ENCODE measurements around the gene ADGRF4.
A peak's percentile ranks its signal among the peaks of the same experiment; 100 is the strongest.

Gene ADGRF4

DNA sequence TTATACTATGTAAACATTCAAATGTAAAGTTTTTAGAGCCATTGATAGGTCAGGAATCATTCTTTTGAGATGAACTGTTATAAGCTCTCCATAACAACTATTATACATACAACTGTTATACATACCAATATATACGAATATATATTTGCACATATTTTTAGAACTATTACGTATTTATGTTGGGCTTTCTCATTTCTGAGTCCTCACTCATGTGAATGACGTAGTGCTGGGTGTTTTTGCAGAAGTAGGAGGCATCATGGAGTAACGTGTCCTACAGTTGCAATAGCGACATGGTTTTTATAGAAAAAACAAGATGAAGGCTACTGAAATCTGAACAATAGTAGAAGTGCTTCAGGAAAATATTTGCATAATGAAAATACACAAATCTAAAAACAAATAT, 36.4 kb upstream of the ADGRF4 start:
- TF ChIP-seq, protein P1, sequence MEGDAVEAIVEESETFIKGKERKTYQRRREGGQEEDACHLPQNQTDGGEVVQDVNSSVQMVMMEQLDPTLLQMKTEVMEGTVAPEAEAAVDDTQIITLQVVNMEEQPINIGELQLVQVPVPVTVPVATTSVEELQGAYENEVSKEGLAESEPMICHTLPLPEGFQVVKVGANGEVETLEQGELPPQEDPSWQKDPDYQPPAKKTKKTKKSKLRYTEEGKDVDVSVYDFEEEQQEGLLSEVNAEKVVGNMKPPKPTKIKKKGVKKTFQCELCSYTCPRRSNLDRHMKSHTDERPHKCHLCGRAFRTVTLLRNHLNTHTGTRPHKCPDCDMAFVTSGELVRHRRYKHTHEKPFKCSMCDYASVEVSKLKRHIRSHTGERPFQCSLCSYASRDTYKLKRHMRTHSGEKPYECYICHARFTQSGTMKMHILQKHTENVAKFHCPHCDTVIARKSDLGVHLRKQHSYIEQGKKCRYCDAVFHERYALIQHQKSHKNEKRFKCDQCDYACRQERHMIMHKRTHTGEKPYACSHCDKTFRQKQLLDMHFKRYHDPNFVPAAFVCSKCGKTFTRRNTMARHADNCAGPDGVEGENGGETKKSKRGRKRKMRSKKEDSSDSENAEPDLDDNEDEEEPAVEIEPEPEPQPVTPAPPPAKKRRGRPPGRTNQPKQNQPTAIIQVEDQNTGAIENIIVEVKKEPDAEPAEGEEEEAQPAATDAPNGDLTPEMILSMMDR (conservative IDR thresholded peaks at IDR 0.05; ENCODE audit: low read depth, low read length), result no peak
- no peak overlapping the region for H3K4me3 ChIP-seq (ENCODE audit: low read length)
- DNase-seq (ENCODE audit: low read depth), result no peak

DNA sequence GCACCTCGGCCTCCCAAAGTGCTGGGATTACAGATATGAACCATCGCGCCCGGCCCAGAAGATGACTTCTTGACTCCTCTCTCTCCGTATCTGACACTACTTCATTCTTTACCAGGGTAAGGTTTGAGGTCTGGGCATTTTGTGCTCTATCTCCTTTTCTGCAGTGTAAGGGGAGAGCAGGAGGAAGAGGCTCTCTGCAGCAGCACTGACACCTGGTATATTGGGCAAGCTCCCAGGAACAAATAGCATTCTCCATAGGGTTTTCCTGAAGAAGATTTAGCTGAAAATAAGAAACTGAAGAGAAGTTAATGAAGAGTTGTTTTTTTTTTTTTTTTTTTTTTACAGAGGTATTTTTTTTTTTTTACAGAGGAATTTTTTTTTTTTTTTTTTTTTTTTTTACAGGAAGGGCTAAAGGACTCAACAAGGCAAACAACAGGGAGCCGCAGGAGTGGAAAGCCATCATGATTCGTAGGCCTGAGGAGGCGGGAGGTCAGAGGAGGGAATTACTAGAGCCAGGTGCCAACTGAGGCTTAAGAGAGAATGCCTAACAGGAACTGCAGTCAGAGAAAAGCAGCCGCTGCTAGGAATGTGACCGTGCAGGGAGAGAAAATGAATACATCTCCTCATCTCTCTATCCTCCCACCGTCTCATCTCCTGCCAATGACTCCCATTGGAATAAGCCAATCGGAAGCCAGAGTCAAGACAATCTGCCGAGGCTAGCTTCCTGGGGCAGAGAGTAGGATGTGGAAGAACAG, 34.7 kb upstream of the ADGRF4 start:
- peak; percentile 30 for DNase-seq (ENCODE audit: low read depth)
- TF ChIP-seq, protein P1 (conservative IDR thresholded peaks at IDR 0.05; ENCODE audit: low read depth, low read length), result no peak
- no peak overlapping the region for H3K4me3 ChIP-seq (ENCODE audit: low read length)

DNA sequence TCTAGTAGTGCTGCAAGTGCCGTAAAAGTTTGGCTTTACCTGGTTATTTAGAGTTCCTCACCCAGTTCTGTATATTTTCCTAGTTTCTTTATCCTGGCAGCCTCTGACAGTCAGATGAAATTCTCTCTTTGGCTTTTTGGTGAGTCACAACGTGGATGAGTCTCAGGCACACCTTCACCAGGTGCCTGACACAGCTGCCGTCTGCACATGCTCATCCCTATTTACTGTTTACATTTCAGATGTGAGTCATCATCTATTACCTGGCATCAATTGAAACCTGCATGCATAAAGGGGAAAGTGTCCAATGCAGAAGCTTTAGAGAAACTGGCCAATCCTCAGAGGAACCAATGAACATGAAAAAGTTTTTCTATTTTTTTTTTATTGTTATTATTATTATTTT, 33.3 kb upstream of the ADGRF4 start:
- no peak overlapping the region for H3K4me3 ChIP-seq (ENCODE audit: low read length)
- no peak for DNase-seq (ENCODE audit: low read depth)
- TF ChIP-seq, protein P1 (conservative IDR thresholded peaks at IDR 0.05; ENCODE audit: low read depth, low read length), result no peak

DNA sequence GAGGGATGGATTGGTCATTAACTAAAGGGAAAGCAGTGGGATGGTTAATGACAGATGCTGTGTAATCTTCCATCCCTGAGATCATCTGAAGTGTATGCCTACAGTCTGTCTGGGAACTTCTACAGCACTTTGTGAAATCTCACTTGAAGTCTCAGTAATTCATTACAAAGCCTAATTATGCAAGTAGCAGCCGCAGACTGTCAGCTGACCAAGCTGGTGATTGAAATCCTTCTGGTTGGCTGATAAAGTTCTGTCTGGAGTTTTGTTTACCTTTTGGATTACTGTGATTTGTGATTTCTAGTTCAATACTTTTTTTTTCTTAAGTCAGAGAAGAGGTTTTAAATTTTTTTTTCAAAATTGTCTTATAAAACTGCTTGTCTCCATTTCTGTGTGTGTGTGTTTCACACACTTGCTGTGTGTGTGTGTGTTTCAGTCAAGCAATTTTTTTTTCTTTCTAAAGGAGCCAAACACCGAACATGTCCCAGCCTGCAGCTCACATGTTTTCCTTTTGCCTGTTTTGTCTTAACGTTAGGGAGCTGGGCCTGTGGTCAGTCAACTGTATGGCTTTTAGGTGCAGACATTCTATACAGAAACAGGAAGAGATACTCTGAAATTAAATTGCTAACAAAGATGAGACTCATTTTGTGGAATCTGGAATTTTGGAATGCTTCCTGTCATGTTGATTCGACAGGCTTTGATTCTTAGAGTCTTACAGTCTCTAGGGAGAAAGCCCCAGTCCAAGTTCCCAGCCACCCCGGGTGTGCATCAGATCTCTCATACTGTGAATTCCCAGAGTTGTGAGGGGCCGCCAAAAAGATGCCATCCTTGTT, 28.5 kb upstream of the ADGRF4 start:
- DNase-seq (ENCODE audit: low read depth), result peak; percentile 77
- H3K4me3 ChIP-seq (ENCODE audit: low read length), result no peak overlapping the region
- TF ChIP-seq, protein P1 (conservative IDR thresholded peaks at IDR 0.05; ENCODE audit: low read depth, low read length), result no peak

DNA sequence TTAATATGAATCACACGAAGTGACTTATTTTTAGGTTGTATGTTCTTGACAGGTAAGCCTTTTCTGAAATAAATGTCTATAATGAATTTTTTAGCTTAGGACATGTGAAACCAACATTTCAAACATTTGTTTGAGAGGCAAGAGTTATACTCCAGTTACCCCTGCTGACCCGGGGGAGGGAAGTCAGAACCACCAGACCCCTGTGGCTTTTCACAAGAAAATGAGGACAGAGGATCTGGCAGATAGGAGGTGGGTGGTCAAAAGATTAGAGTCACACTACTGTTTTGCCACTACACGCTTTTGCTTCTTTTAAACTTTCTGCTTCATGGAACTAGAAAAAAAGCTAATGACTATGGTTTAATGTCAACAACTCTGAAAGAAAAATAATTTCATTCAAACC, 27.5 kb upstream of the ADGRF4 start:
- no peak for DNase-seq (ENCODE audit: low read depth)
- TF ChIP-seq, protein P1 (conservative IDR thresholded peaks at IDR 0.05; ENCODE audit: low read depth, low read length), result no peak
- no peak overlapping the region for H3K4me3 ChIP-seq (ENCODE audit: low read length)

DNA sequence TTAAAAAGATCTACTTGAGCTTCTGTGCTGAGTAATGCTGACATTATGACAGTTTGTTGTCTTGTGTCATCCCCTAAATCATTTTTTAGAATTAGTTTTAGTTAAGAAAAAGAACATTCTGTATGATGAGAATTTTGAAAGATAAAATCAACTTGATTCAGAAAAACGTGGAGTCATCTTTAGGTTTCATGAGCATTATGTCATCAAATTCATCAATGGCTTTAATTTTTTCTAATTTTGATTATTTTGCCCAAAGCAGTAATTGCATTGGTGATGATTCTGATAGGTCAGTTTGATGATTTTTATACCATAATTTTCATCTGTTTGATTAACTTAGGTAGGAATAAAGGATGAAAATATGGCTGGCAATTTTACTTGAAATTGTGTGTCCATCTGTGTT, 26.6 kb upstream of the ADGRF4 start:
- TF ChIP-seq, protein P1 (conservative IDR thresholded peaks at IDR 0.05; ENCODE audit: low read depth, low read length), result no peak
- no peak overlapping the region for H3K4me3 ChIP-seq (ENCODE audit: low read length)
- no peak for DNase-seq (ENCODE audit: low read depth)

All from retinal pigment epithelial cell (primary cell).